Dermis microvascular lymphatic vessel endothelial cell (primary cell): ENCODE data around the gene SLC6A11. TPM values are rescaled to one million over a fixed set of nuclear protein-coding genes. Genes with fewer than 3 reads are reported as not detected.

Experiments
- DNase-seq, 2 donors: peaks; one replicate each; pipeline versions ENCODE4 v3.0.0 to v3.0.0-alpha.2; 2010; ENCODE audit warnings: low read depth in 2 of 2
- total RNA-seq: library from RNA; depleted of rRNA; stranded (reverse); fragments of >200 nt; gene quantifications from 2 replicates; pipeline ENCODE4 v1.2.1, GENCODE V29; 2014

The SLC6A11 gene
- total RNA-seq, 1 donor from 2014 or later = not detected

DNA sequence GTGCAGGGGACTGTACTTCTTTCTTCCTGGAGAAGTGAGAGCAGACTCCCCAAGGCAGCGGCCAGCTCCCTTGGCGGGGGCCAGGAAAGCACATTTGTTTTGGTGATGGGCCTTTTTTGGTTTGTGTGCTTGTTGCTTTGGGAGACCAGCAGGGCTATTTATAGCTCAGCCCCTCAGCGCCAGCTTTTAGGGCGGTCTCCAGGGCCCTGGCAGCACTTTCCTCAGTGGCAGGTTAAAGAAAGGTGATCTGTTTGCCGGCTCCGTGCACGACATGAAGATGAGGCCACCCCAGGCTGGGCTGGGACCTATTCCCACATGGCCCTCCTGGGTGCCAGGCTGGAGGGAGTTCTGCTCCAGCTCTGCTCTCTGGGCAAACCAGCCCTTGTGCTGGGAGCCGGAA lies 21.8 kb downstream of the SLC6A11 start:
- no peak for DNase-seq

DNA sequence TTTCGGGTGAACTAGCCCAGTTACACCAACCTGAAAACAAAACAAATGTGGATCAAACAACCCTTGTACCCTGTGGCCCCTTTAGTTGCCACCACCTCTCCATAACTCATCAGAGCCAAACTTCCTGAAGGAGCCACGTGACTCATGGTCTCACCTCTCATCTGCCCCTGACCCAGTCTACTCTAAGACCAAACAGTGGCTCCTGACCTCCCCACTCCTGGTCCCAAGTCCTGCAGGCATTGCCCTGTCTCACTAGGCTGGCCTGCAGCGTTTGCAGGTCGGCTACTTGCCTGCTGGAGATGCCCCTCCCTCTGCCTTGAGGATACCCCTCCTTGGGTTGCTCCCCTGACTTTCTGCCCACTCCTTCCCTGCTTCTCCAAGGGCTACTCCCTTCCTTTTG lies 23.1 kb downstream of the SLC6A11 start:
- DNase-seq = no peak

DNA sequence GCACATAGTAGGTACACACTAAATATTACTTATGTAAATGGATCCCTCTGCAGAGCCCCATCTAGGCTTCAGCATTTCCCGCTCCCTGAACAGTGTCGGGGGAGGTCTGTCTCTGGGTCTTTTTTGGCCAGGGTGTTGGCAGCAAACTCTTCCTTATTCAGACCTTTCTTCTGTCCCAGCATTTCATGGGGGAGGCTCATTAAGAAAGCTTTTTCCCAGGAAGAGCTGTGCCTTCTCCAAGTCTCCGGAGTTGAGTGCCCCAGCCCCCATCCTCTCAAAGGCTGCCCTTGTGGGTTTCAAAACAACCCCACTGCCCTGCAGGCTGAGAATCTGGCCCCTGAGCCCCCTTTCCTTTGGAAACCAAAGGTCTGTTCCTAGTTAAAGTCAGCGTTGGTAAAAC lies 25.1 kb downstream of the SLC6A11 start:
- no peak for DNase-seq

DNA sequence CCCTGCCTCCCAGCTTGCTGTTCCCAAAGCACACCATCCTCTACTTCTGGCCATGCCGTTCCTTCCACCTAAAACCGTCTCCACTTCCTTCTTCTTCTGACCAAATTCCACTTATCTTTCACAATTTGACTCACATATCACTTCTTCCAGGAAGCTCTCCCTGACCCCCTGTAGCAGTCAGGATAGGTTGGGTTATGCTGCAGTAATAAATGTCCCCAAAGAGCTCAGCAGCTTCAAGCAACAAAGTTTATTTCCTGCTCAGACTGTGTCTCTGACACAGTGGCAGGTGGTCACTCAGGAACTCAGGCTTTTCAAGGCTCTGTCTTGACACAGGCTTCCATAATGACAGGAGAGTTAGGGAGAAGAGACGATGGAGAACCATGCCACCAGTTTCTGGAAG lies 27.4 kb downstream of the SLC6A11 start:
- no peak for DNase-seq

DNA sequence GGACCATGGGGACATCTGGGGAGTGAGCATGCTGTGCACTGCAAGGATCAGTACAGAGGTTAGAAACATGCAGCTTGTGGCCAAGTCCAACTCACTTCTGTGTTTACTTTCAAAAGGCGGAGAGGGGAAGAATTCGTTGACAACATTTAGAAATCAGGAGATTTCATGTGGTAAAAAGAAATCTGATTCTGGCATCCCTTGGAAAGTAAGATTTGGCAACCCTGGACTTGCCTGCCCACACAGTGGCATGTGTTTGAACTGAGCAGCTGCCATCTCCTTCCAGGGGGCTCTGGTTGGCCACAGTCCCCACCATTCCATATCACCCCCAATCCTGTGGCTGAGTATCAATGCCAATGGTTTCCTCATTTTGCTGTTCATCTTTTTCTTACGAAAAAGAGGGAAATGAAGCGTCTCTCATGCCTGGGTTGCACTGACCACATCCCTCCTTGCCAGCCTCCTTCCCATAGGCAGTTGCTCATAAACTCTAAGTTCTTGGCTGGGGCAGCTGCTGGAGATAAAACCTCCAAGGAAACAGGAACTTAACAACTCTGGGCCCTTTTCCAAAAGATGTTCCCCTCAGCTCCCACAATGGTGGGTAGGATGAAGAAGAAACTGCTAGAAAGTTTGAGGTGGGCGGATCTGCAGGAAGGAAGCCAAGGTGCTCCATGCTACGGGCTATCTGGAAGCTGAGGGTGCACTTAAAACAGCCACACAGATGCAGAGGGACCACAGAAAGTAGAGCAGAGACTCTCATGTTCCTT lies 29.2 kb downstream of the SLC6A11 start:
- no peak for DNase-seq

DNA sequence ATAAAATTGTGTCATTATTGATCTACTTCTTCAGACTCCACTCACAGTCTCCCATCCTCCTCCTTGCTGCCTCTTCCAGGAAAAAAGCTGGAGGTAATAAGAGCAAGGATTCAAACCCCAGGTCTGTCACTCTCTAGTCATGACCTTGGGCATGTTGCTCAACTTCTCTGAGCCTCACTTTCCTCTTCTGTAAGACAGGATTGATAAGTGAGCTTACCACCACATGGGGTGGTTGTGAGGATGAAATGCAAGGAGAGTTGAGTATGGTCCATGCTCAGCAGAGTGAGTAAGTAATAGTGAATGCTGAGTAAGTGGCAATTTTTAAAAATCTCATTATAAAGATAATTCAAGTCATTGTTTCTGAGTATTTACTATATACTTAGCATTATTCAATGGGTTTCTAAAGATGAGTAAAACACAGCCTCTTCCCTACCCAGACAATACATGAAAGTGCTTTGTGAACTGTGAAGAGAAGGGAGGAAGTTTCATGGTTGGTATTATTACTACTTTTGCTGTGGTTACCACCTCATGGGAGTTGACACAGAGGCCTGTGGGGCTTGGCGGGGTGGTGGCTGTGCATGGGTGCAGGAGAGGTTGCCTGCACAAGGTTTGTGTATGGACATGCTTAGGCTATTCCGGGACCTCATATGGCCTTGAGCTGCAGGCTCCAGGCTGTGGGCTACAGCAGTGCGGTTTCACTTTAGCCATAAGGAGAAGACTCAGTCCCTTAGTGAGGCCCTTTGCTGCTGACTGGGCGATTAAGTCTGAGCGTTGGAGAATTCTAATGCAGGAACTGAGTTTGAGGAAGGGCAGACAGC lies 30.0 kb downstream of the SLC6A11 start:
- no peak for DNase-seq

DNA sequence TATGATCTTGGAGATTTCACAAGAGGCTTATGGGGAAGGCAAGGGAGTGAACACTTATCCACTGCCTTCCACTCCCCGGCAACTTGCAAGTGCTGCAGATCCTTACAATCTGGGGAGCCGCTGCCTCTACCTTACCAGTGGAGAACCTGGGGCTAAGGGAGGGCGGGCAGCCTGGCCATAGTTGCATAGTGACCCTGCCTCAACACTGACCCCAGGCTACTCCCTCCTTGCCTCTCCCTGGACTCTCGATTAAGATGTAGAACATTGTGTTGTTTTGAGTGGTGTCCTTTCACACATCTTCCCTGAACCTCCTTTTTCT lies 30.6 kb downstream of the SLC6A11 start:
- no peak for DNase-seq

DNA sequence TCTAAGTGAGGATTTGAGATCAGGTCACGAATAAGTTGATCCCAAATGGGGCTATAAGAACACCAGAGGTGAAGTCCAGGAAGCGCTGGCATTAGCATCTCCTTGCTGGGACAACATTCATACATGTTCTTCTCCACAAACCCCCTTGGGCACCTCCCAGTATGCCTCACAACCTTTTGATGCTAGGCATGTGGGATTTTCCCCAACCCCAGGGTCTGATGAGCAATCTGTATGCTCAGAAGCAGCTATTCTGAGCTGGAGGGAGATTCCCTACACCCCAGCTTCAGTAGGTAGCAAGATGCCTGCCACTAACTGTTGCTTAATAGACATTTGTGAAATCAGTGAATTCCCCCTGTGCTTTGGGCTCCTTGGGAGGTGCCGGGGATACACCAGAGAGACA lies 32.2 kb downstream of the SLC6A11 start:
- no peak for DNase-seq

DNA sequence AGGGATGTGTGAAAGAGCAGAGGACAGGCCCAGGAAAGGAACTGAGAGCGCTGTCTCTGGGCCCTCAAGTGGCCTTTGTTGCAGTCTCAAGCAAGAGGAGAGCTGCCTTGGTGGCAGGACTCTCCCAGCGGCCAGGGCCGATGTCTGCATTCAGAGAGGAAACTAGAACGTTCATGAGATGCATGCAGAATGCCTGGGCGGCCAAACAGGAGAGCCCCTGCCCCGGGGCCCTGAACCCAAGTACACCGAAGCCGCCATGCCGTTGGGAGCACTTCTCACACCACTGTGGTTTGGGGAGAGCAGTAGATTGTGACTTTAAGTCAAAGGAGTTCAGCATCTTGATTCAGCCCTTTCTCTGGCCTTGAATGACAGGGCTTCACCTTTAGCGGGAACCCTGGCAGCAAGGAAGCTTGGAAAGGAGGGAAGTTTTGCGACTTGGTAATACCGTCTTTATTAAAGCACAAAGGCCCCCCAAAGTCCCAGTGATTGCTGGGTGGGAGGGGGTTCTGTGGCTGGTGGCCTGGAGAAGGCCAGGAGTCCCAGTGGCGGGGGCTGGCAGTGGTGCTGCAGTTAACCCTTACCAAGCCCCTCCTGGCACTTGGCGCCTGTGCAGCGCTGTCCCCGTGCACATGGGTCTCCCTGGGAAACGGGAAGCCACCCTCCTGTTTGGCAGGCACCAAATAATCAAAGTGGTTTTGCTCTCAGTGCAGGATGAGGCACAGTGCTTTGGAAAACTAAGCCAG lies 36.2 kb downstream of the SLC6A11 start:
- DNase-seq = no peak

DNA sequence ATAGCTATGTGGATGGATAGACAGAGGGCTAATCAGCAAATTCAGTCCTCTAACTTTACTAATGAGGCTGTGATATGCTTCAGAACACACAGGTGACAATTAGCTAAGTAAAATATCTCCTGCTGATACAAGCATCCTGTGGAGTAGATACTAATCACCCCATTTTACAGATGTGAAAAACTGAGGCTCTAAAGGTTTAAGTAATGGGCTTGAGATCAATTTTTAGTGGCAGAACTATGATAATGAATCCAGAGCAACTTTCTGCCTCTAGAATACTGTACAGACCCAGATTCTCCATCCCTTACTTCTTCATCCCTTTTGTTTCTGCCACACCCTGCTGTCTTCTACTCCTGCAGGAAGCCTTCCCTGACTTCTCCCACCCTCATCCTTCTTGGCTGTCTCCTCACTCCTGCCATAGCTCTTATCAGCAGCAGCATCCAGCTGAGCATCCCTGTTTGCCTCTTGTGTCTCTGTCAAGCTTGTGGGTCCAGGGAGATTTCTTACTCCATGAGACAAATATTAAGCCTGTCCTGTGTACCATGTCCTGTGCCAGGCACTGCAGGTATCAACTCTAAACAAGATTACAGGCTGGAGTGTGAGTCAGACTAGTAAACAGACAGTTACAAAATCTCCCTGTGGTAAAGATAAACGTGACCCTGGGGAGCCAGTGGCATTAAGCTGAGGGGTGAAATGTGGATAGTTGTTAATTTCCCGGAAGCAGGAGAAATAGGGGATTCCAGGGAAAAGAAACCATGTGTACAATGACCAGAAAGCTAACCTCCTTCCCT lies 39.2 kb downstream of the SLC6A11 start:
- DNase-seq = no peak

DNA sequence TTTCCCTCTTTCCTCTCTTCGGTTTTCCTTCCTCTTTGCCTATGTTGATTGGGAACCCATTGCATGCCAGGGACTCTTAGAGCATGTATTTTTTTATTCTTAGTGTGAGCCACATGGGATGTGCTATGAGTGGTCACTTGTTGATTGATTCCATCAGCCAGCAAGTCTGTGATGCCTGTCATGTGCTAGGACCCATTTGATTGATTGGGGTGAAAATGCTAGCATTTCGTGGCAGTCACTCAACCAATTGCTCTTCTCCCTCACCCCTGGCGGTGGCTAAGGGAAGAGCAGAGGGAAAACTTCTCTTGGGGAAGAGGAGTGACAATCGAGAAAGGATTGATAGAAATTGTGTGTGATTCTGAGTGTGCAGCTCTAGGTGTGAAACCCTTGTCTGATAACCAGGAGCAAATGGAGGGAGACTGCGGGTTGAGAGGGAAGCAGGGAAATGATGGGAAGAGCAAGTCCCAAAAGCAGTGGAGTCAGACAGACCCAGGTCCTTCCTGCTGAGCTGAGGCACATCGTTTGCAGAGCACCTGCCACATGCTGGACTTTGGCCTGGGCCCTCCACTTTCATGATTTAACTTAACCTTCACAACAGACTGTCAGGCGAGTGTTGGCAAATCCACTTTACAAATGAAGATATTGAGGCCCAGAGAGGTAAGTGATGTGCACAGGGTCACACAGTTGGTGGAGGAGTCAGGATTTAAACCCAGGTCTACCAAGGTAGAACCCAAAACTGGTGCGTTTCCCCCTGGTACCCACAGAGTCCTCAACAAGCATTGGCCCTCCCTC lies 40.0 kb downstream of the SLC6A11 start:
- DNase-seq = no peak

DNA sequence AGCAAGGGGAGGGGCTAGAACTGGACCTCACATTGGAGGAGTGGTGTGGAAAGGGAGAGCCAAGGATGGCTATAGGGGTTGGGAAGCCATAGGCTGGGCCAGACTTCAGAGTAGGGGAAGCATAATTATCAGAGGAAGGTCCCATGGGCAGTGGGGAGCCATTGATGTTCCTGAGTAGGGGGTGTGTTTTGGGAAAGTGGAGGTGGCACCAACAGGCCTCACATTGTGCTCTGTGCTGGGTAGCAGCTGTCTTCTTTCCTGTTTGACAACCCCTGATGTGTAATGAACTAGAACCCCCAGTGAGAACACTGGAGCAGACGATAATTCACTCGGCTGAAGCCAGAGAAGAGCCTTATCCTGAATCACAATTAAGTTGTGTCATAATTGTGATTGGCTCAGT lies 41.2 kb downstream of the SLC6A11 start:
- no peak for DNase-seq

DNA sequence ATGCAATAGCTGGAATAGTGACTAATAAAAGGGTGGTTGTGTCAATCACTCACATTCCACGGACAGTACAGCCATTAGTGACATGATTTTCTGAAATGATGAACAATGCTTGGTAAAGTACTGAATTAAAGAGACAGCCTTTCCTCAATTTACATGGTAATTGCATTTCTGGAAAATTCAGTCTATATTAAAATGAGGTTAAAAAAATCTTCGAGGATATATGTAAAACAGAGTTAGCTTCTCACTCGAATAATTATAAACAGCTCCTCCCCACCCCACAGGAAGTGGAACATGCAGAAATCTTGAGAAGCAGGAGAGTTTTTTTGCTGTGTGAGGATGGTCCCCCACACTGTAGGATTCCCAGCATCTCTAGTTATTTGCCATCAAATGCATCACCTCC lies 42.1 kb downstream of the SLC6A11 start:
- DNase-seq = no peak

DNA sequence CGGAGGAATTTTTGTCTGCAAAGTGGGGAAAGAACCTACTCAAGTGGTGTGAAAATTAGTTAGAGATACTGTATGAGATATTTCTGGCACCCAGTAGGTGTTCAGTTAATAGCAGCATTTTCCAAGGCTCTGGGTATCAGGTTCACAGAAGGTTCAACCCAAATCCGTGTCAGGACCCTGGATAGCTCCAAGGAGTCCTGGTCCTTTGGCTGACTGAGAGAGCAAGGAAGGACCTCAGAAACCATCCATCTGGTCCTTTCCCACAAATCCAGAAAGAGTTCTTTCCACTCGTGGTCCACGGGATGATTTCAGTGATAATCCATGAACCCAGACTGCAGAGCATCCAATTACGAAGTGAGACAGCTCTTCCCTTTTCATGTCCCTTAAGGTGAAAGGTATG lies 51.4 kb downstream of the SLC6A11 start:
- DNase-seq = peak in 1 of 2 donors; percentile 5

DNA sequence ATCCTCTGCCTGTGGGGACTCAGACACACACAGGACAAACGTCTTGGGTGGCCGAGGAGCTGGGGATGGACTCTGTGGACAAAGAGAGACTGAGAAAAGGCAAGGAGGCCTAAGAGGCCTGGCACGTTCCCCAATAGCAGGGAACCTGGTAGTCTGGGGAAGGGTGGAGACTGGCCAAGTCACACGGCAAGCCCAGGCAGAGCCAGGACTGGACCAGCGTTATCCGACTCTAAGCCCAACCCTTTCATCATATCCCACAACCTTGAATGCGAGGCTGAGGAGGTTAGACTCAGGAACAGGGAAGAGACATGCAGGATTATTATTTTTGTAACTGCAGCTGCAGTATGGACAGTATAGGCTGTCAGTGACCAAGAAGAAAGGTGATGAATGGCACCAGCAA lies 53.4 kb downstream of the SLC6A11 start:
- DNase-seq = no peak

DNA sequence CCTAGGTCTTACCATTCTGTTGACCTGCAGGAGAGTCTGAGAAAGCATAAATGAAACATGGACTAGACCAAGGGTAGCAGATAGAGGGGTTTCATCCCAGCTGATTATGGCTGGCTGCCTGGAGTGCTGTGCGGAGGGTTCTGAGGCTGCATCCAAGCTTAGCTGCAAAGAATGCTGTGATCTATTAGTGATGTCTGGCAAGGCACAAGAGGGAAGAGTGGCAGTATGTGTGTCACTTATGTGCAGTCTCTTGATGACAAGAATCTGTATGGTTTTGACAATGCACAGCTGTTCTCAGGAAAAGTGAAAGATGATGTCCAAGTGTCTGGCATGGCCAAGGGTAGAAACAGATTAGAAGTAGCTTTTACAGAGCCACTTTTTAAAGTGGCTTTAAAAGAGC lies 54.3 kb downstream of the SLC6A11 start:
- DNase-seq = no peak

DNA sequence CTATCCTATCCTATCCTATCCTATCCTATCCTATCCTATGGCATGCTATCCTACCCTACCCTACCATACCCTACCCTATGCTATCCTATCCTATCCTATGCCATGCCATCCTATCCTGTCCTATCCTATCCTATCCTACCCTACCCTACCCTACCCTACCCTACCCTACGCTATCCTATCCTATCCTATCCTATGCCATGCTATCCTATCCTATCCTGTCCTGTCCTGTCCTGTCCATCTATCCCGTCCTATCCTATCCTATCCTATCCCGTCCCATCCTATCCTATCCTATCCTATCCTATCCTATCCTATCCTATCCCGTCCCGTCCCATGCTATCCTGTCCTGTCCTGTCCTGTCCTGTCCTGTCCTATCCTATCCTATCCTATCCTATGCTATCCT lies 57.4 kb downstream of the SLC6A11 start:
- DNase-seq = no peak

DNA sequence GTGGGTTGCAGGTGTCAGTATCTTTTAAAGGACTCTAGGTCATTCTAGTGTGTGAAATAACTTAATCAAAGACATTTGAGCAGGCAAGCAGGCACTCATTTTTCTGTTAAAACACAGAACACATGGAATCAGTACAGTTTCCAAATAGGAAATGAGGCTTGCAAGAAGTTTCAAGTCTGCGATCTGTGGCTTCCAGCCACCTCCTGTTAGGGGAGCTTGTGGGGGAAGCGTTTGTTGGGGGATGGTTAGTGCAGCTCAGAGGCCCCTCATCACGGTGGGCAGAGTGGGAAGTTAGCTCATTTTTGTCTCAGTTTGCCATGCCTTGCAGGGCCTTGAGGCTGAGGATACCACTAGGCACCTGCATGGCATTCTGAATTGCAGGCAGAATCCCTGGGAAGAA lies 59.9 kb downstream of the SLC6A11 start:
- DNase-seq = no peak

DNA sequence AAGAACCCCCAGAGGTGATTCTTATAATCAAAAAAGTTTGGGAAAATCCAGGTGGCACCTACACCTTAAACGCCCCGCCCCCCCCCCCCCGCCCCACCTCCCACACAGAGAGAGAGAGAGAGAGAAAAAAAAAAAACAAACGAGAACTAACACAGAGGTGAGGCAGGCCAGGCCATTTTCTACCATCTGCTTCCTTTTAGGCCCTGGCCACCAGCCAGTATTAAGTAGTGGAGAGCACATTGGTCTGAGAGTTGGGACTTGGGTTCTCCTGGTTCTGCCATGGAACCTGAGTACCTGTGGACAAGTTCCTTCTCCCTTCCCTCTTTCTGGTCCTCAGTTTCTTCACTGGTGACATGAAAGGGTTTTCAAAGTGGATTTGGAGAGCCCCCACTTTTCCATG lies 60.6 kb downstream of the SLC6A11 start:
- DNase-seq = peak in 1 of 2 donors; percentile 4

DNA sequence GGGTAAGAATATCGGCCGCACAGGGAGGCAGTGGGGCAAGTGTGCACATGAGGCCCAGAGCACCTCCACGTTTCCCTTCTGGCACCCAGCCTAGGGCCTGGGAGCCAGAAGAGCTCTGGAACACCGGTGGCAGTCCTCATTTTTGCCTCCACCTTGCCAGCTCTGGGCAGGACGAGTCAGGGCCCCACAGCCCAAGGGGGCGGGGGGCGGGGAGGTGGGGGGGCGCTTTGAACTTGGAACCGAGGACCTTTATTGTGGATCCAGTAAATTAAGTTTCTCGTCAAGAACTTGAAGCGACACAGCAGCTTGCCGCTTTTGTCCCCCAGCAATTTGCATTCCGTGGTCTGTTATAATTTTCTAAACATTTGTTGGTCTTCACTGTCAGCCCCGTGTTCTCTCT lies 66.8 kb downstream of the SLC6A11 start:
- DNase-seq = no peak
